HG02943 (cell line): ENCODE measurements around the gene TRIM31.

ENCODE experiments used
- ATAC-seq: cut with Tn5 transposase; IDR thresholded peaks from one replicate; pipeline ENCODE4 v1.9.1; 2021; ENCODE audit warnings: mild to moderate bottlenecking, low read depth, moderate library complexity; ENCODE audit not compliant: unreplicated experiment

TRIM31 gene

GRCh38 chr6:30113003-30113759 lies at the start of gene TRIM31:
TSS of gene TRIM31 (minus strand) at chr6:30113090. CDS start at chr6:30112805, 285 bp downstream.
- ATAC-seq, result peak; percentile 84

- ATAC-seq, result no peak
These were observed 49.6 kb upstream of the TRIM31 start for GRCh38 chr6:30162265-30163089.

GRCh38 chr6:30160785-30161531 lies 48.1 kb upstream of the TRIM31 start, which contains the start of gene TRIM10:
TSS of gene TRIM10 (minus strand) at chr6:30161211. CDS start at chr6:30160858, 353 bp downstream.
- no peak for ATAC-seq

- ATAC-seq, result no peak
These were observed 47.3 kb upstream of the TRIM31 start for GRCh38 chr6:30160008-30160784.

GRCh38 chr6:30158475-30159040 lies 45.7 kb upstream of the TRIM31 start:
- no peak for ATAC-seq

- ATAC-seq, result no peak
These were observed 45.1 kb upstream of the TRIM31 start for GRCh38 chr6:30157999-30158398.

GRCh38 chr6:30157581-30157980 lies 44.7 kb upstream of the TRIM31 start:
- no peak for ATAC-seq

GRCh38 chr6:30156774-30157173 lies 43.9 kb upstream of the TRIM31 start:
- ATAC-seq, result no peak

GRCh38 chr6:30156262-30156599 lies 43.3 kb upstream of the TRIM31 start:
- no peak for ATAC-seq

- ATAC-seq, result no peak
These were observed 42.8 kb upstream of the TRIM31 start for GRCh38 chr6:30155520-30156261.

GRCh38 chr6:30154709-30155519 lies 42.0 kb upstream of the TRIM31 start:
- ATAC-seq, result no peak

GRCh38 chr6:30154061-30154460 lies 41.2 kb upstream of the TRIM31 start:
- ATAC-seq, result no peak

GRCh38 chr6:30152910-30153610 lies 40.2 kb upstream of the TRIM31 start:
- ATAC-seq, result no peak

GRCh38 chr6:30152016-30152673 lies 39.3 kb upstream of the TRIM31 start:
- no peak for ATAC-seq

- no peak for ATAC-seq
These were observed 38.7 kb upstream of the TRIM31 start for GRCh38 chr6:30151580-30151979.

- no peak for ATAC-seq
These were observed 37.9 kb upstream of the TRIM31 start for GRCh38 chr6:30150671-30151395.
